ENCODE measurements around the gene MMP21.

Gene MMP21

DNA sequence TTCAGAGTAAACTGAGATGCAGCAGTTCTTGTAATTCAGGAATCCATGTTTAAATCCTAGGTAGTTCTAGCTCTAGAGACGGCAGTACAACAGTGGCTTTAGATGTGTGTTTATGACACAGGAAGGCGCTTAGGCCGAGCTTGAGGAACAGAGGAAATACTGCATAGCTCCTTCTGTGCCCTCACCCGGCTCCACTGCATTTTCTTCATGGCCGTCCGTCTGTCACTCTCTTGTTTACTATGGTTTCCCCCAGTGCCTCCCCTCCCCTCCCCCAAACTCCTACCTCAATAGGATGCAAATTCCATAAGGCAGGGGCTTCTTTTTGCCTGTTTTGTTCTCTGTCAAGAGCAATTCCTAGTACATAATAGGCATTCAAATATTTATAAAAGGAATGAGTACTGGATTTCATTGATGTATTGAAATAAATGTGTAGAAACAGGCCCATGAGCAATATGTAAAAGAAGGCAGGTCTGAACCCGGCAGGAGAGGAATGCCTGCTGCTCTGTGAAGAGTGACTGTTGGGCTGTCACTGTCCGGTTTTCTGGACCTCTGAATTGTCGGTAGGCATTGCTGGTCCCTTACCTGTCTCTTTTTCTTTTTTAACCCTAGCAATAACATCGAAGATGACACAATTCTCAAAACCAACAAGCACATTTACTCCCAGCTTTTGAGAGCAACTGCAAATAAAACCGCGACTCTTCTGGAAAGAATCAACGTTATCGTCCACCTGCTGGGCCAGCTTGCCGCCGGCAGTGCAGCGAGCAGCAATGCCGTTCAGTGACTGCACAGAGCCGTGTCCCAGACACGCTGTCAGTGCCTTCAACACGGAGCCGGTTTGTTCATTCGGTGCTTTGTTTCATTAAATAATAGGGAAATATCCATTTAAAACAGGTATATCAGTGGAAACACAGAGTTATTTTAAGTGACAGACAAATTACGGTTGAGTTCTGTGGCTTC, 12.7 kb downstream of the MMP21 start:
- DNase-seq: no peak

DNA sequence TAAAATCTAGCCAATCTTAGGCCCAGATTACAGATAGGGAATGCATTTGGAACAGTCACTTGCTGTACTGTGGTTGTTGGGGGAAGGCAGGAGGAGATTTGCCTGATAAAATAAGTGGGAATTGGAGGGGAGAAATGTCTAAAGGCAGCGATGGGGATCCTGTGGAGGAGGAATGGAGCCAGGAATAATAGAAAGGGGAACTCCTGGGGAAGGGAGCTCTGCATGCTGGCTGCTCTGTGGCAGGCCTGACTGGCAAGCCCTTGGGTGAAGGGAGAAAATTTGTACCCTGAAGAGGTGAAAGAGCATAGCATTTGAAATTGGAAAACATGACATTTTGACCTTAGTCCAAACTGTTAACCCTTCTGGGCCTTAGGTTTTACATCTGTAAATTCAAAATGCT, 13.7 kb downstream of the MMP21 start:
- no peak for DNase-seq

DNA sequence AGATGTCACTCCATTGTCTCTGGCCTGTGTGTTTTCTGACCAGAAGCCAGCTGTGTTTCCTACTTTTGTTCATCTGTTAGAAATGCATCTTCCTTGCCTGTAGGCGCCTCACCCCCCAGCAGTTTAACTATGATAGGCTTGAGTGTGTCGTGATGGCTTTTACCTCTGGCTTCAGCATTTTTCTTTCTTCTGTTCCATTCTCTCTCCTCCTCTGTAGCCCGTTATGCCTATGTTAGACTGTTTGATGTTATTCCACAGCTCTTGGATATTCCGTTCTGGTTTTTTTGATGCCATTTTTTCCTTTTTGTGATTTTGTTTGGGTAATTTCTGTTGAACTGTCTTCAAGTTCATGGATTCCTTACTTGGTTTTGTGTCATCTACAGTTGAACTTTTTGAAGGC, 17.9 kb downstream of the MMP21 start:
- no peak for DNase-seq

DNA sequence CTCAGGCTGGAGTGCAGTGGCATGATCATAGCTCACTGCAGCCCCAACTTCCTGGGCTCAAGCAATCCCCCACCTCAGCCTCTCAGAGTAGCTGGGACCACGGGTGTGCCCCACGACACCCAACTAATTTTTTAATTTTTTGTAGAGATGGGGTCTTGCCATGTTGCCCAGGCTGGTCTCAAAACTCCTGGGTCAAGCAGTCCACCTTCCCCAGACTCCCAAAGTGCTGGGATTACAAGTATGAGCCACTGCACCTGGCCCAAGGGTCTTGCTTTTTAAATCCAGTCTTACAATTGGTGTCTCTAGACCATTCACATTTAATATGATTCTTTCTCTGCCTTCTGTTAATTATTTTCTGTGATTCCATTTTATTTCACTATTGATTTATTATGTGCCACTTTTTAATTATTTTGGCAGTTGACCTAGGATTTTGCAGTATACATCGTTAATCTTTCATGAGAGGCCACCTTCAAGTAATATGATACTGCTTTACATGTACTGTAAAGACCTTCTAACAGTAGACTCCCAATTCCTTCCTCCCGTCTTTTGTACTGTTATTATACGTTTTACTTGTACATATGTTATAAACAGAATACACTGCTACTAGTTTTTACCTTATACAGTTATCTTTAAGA, 18.7 kb downstream of the MMP21 start:
- no peak for DNase-seq

DNA sequence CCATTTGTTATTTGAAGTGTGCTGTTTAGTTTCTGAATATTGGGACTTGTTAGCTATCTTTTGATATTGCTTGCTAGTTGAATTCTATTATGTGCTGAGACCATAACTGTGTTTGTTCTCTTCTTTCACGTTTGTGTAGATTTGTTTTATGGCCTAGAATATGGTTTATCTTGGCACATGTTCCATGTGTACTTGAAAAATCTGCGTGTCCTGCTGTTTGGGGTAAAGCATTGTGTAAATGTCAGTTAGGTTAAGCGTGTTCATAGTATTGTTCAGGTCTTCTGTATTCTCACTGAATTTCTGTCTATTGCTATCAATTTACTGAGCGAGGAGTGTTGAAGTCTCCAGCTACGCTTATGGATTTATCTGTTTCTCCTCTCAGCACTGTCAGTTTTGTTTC, 19.4 kb downstream of the MMP21 start:
- no peak for DNase-seq

DNA sequence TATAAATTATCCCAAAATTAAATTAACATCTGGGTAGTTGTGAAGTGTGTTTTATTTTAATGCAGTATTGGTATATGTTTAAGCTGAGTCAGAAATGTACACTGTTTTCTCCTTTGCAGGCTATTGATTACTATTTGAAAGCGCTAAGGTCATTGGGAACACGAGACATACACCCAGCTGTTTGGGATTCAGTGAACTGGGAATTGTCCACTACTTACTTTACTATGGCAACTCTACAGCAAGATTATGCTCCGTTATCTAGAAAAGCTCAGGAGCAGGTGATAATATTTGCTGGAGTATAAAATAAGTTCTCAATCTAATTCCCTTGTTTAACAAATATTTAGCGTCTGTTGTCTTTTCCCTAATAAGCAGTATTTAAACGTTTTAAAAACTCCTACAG, 28.2 kb downstream of the MMP21 start:
- no peak for DNase-seq

DNA sequence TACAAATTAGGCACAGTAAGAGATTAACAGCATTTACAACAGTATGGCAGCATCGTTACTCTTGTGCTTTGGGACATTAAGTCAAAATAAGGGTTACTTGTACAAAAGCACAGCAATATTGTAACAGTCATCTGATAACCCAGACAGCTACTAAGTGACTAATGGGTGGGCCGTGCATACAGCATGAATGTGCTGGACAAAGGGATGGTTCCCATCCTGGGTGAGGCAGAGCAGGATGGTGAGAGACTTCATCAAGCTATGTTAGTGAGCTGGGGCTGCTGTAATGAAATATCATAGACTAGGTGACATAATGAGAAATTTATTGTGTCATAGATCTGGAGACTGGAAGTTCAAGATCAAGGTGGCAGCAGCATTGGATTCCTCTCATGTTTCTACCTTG, 30.7 kb downstream of the MMP21 start:
- DNase-seq: no peak

DNA sequence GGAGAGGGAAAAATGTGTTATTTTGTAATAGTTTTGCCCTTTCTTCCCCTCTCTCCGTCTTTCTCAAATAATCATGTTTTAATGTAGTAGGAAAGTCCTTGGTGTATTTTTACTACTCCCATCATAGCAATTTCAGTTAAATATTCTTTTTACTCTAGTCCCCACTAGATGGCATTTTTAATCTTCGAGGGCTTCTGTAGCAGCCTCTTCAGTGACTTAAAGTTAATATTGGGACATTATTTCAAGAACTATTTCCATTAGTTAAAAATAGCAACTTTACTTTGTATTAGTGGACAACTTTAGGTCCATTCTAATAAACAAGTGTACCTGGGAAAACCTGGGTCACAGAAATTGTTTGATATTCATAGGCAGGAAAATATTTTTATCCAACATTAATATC, 33.2 kb downstream of the MMP21 start:
- peak; percentile 1 for DNase-seq

GRCh38 chr10:125739994-125740679, 35.5 kb downstream of the MMP21 start:
- DNase-seq: no peak

DNA sequence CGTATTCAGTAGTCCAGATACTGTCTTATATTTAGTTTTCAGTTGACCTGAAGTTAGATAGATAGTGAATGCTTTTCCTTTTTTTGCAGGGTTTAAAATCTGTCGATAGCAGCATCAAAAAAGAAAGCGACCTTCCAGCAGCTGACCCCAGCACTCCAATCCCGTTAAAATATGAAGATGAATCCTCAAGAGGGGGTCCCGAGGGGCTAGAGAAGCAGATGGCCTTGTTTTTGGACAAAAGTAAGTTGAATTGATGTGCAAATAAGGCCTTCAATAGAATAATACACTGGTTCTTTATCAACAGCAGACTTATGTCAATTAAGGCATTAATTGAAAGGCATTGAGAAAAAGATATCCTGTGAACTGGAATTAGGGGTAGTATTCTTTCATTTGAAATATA, 37.4 kb downstream of the MMP21 start:
- no peak for DNase-seq

GRCh38 chr10:125734823-125735222, 40.8 kb downstream of the MMP21 start:
- no peak for DNase-seq

DNA sequence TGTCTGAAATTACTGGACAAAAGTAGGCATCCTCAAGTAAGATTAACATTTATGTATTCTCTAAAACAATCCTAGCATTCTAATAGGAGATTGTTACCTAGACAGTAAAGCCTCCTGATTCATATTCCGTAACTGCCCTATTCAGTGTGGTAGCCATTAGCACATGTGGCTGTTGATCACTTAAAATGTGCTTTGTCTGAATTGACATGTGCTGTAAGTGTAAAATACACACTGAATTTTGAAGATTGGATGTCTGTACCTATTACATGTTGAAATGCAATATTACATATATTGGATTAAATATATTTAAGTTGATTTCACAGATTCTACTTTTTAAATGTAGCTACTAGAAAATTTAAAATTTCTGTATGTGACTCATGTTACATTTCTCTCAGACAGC, 41.5 kb downstream of the MMP21 start:
- DNase-seq: no peak

GRCh38 chr10:125727436-125727835, 48.2 kb downstream of the MMP21 start:
- DNase-seq: no peak

- no peak for DNase-seq
These were observed 48.7 kb downstream of the MMP21 start for GRCh38 chr10:125726914-125727313.

- DNase-seq: no peak
These were observed 52.8 kb downstream of the MMP21 start for GRCh38 chr10:125722811-125723210.

DNA sequence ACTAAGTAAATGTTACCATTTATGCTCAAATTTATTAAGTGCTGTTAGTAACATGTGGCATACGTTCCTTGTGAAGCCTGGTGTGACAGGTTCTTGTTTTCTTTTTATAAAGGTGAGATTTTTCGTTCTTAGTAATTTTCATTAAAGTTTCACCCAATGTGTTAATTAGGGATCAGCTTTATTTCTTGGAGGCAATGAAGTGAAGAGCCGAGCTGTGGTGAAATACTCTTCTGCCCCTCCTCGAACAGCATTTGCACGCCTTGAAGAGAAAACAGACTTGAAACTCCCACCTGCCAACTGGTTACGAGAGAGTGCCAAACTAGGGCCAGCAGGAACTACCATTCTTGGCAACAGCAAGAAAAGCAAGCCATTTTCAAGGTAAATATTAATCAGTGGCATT, 54.6 kb downstream of the MMP21 start:
- no peak for DNase-seq

GRCh38 chr10:125720002-125720382, 55.6 kb downstream of the MMP21 start:
- DNase-seq: no peak

- DNase-seq: peak; percentile 98
These were observed 56.2 kb downstream of the MMP21 start, which contains the start of gene EDRF1 for GRCh38 chr10:125719173-125720001. EDRF1 (plus strand) TSS chr10:125719709; CDS start chr10:125719808, 99 bp downstream.

Data from fibroblast of skin of back (primary cell).